ENCODE results near the gene CSDE1.
A peak's percentile ranks its signal among the peaks of the same experiment; 100 is the strongest.

Gene CSDE1

GRCh38 chr1:114746450-114747121 is 11.2 kb downstream of the CSDE1 start:
- DNase-seq: no peak

DNA sequence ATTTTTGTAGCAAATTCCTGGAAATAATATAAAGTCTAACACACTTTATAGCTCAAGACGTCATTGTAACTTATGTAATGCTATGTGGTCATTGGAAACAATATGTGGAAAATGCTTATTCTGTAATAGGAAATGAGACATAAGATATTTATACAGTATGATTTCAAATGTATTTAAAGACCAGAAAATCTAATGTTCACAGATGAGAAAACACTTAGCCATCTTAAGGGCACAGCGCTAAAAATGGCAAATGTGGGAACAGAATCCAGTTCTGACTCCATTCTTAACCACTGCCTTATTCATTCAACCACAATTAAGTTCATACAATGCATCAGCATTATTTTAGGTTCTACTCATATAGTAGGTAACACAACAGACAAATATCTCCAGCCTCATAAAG is 12.5 kb downstream of the CSDE1 start:
- DNase-seq: no peak

- DNase-seq: no peak
These were observed 15.6 kb downstream of the CSDE1 start for GRCh38 chr1:114741963-114742746.

DNA sequence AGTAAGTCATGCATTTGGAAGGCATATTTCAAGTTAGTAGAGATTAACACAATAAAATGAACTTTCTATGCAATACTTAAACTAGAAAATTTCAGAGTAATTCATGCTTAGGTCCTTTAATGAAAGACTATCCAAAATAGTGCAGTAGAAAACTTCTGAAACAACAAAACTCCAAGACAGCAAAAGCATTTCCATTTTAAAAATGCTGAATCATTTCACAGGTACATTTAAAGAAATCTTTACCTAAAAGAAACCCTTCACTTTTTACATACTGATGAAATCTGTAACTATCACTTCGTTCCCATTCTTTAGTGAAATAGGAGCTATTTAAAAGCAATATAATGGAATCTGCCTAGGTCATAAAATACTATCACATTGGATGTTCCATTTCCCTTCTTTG is 17.5 kb downstream of the CSDE1 start:
- DNase-seq: no peak

DNA sequence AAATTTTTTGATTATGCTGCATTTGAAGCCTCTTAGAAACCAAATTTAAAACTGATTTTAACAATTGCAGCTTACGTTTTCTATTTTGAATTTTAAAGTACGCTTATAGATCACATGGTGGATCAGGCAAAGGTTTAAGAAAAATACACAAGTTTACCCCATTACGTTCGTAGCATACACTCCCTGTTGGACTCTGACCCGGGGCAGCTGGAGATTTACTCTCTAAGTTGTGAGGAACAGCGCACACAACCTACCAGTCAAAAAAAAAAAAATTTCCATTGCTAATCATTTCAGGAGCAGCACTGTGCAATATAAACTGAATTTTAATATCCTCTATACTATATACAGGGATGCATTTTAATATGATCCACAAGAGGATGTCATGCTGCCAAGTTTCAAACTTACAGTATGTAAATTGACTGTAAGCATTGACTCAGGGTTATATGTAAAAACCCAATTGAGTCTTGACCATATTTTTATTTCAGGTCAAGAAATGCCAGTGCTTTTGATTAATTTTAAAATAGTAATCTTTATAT is 20.4 kb downstream of the CSDE1 start:
- no peak for DNase-seq

DNA sequence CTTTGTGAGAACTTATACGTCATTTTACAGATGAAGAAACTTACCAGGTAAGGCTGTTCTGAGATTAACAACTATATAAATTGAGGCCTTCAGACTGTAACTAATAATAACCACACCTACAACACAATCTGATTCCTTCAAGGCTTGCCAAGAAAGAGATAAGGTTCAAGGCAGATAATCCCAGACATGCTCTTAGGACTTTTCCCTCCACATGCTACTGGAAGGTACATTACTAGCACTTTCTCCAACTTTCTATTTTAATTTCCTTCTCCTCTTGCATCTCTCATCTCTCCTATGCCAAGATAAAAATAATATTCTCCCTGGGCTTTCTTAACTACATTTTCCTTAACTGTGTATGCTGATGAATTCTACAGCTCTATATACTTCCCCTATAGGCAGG is 22.3 kb downstream of the CSDE1 start:
- DNase-seq: no peak

- DNase-seq: no peak
These were observed 28.0 kb downstream of the CSDE1 start for GRCh38 chr1:114729782-114730181.

GRCh38 chr1:114728553-114728952 is 29.2 kb downstream of the CSDE1 start:
- DNase-seq: no peak

DNA sequence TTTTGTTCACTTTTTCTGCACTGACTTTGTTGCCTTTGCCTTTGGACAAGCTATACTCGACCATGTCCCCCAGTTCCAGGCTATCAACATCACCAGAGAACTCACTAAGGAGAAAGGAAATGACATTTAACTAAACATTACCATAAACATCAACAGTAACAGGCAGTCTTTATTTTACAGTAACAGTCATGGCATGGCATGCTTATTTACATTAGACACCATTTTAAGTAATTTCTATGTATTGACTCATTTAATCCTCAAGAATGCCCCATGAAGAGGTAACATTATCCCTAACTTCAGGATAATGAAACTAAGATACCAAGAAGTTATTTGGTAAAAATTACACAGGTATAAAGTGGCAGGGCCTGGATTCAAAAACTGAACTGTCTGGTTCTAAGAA is 32.6 kb downstream of the CSDE1 start:
- no peak for DNase-seq

DNA sequence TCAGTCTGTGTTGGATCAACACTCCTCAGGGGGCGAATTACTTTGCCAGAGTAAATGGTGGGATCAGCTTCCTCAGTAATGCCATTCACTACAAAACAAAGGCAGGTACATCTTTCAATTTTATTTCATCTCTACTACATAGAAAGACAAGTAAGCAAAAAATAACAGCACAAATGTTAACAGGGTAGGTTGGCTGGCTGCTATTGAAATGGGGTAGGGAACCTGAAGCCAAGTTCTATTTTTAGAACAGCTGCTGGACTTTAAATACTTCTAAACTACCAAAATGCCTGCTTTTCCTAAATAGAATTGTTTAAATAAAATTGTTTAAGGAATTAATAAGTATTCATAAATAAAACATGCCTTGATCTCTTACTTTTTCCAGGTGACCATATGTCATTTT is 33.9 kb downstream of the CSDE1 start:
- no peak for DNase-seq

DNA sequence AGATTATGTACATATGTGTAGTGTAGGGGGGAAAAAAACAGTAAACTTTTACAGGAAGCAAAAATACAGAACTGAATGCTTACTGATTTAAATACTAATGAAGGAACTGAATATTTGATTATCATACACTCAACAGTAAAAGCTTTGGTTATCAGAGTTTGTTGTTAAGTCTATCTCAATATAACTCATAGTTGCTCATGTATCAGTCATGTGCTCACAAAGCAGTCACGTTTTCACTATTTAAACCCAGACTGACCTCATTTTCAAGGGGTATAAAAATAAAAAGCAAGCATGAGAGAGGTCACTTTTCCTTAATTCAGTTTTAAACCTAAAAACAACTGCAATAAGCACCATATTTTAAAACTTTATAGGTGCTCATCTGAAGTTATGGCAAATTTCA is 34.3 kb downstream of the CSDE1 start:
- no peak for DNase-seq

DNA sequence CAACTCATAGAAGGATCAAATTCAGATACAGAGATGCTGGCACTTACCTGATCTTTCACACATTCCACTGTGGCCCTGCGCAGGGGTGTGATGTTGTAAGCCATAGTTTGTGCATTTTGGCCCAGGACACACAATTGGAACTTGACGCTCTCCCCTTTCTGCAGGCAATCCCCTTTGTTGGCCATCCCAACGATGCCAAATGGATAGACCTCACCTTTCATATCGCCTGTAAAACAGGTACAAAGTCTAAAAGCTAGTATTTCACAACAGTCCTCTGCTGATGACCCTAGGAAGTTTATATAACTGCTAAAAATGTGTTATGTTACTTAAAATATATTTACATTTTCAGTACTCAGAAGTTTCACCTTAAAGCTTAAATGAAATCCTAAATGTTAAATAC is 37.3 kb downstream of the CSDE1 start:
- no peak for DNase-seq

GRCh38 chr1:114719424-114719787 is 38.4 kb downstream of the CSDE1 start:
- no peak for DNase-seq

GRCh38 chr1:114718661-114719423 is 38.9 kb downstream of the CSDE1 start:
- DNase-seq: no peak

- DNase-seq: peak; percentile 88
These were observed 41.2 kb downstream of the CSDE1 start, which contains the start of gene NRAS for GRCh38 chr1:114716304-114717170. TSS of gene NRAS (minus strand) at chr1:114716771. CDS start at chr1:114716160, 611 bp downstream.

DNA sequence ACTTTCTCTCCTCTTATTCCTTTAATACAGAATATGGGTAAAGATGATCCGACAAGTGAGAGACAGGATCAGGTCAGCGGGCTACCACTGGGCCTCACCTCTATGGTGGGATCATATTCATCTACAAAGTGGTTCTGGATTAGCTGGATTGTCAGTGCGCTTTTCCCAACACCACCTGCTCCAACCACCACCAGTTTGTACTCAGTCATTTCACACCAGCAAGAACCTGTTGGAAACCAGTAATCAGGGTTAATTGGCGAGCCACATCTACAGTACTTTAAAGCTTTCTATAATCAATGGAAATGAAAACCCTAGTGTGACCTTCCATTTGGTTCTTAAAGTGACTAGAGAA is 41.9 kb downstream of the CSDE1 start:
- no peak for DNase-seq

GRCh38 chr1:114712977-114713376 is 44.8 kb downstream of the CSDE1 start:
- no peak for DNase-seq

DNA sequence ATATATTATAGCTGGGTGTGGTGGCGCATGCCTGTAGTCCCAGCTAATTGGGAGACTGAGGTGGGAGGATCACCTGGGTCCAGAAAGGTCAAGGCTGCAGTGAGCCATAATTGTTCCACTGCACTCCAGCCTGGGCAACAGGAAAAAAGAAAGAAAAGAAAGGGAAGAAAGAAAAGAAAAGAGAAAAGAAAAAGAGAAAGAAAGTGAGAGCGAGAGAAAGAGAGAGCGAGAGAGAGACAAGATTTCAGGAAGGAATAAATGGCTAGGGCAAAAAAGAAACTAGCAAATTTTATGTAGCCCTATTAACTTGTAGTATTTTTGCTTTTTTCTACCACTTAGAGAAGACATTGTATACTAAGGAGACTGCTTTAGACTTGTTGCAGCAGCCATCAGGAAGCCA is 47.4 kb downstream of the CSDE1 start:
- DNase-seq: no peak

DNA sequence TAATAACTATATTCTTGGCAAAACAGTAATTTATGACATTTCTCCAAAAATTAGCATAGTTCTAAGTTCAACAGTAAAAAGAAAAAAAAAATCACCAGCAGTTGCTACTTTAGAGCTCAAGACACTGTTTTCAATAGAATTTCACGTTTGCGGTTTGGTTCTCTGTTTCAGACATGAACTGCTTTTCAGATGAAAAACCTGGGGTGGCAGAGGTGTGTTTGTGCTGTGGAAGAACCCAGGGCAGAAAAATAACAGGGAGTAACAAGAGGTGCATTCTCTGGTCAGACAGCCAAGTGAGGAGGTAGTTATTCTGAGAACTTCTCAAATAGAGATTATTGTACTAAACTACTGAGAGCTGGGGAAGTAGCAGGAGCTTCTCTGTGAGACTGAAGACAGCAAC is 50.2 kb downstream of the CSDE1 start:
- no peak for DNase-seq

DNA sequence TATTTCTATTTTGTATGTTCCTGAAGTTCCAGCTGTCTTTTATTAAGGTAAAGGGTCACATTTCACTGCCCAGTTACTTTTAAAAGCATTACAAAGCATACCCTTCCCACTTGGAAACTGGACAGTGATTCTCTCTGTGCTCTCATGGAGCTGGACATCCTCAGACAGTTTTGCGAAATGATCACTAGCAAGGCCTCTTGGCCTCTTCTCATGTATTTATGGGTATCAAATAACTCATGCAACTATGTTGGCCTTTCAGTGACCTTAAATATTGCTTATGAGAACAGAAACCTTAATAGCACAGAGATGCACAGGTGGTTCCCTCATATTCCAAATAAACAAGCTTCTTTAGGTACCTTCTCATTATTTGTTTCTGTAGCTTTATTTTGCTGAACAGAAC is 54.5 kb downstream of the CSDE1 start:
- no peak for DNase-seq

DNA sequence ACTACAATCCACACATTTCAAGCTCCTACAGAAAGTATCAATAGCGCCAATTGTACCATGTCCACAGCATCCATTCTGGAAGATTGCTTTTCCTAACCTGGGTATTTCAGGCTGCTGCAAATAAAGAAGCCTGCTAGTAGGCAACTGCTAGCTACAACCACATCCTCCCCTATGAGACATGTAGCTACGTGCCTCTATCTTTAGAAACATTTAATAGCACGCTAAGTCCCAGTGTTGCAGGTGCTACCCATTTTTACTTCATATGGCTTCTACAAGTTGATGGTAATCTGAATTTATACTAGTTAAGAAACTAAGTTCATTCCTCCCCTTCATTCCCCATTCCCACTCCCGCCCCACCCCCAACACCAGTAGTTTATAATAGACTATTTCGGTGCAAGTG is 55.0 kb downstream of the CSDE1 start:
- DNase-seq: no peak

- no peak for DNase-seq
These were observed 55.9 kb downstream of the CSDE1 start for GRCh38 chr1:114701931-114702330.

All from COR-L47 (cell line).